HepG2 (cell line): ENCODE results near the gene ABCB8. TPM values are rescaled to one million over a fixed set of nuclear protein-coding genes. Genes with fewer than 3 reads are reported as not detected.

Experiments used
- AKAP8 ChIP-seq: sonication (generic); formaldehyde crosslinking; IDR thresholded peaks from 2 replicates; pipeline ENCODE4 v1.5.1; 2020; ENCODE audit warnings: mild to moderate bottlenecking, missing genetic modification reagents
- EEA1 ChIP-seq: sonication (generic); formaldehyde crosslinking; IDR thresholded peaks from 2 replicates; pipeline ENCODE4 v1.5.1; 2020; ENCODE audit warnings: mild to moderate bottlenecking, missing genetic modification reagents, borderline replicate concordance
- ESRRA ChIP-seq: sonication (generic); formaldehyde crosslinking; IDR thresholded peaks from 2 replicates; pipeline ENCODE4 v1.5.1; 2020; ENCODE audit warnings: mild to moderate bottlenecking, low read depth, missing genetic modification reagents
- ETS1 ChIP-seq: sonication (generic); formaldehyde crosslinking; IDR thresholded peaks from 2 replicates; pipeline ENCODE4 v1.4.0; 2020; ENCODE audit warnings: missing genetic modification reagents
- FOXA1 ChIP-seq, 2 experiments: fragments of 450-650 bp in 1 of 2; sonication (generic) in 1 of 2; formaldehyde crosslinking in 1 of 2; IDR thresholded peaks; 2 replicates each; pipeline versions ENCODE4 v1.4.0 to v1.6.1; 2016 to 2020; ENCODE audit warnings: missing genetic modification reagents in 1 of 2
- GABPA ChIP-seq, 2 experiments: IDR thresholded peaks; 2 replicates each; pipeline ENCODE4 v1.6.1; 2011 to 2016; ENCODE audit warnings: low read depth in 2 of 2, low read length in 1 of 2, missing biosample characterization in 1 of 2, missing genetic modification characterization in 1 of 2
- IKZF4 ChIP-seq: sonication (generic); formaldehyde crosslinking; IDR thresholded peaks from 2 replicates; pipeline ENCODE4 v1.5.1; 2020; ENCODE audit warnings: borderline replicate concordance, mild to moderate bottlenecking, low read depth, missing genetic modification reagents; ENCODE audit errors: not compliant biosample characterization
- MTF1 ChIP-seq: sonication (generic); formaldehyde crosslinking; IDR thresholded peaks from 2 replicates; pipeline ENCODE4 v1.5.0; 2020; ENCODE audit warnings: missing genetic modification reagents
- PHF21A ChIP-seq: sonication (generic); formaldehyde crosslinking; IDR thresholded peaks from 2 replicates; pipeline ENCODE4 v1.5.0; 2020; ENCODE audit warnings: mild to moderate bottlenecking, missing genetic modification reagents
- REST ChIP-seq, 2 experiments: IDR thresholded peaks; 2 replicates each; pipeline ENCODE4 v1.6.1; 2011 to 2012; ENCODE audit warnings: low read length in 2 of 2, borderline replicate concordance in 1 of 2, low read depth in 1 of 2, mild to moderate bottlenecking in 1 of 2, moderate library complexity in 1 of 2
- SAFB2 ChIP-seq: sonication (generic); formaldehyde crosslinking; IDR thresholded peaks from 2 replicates; pipeline ENCODE4 v1.5.1; 2020; ENCODE audit warnings: missing genetic modification reagents, low read depth, mild to moderate bottlenecking, borderline replicate concordance
- STAG1 ChIP-seq: sonication (generic); formaldehyde crosslinking; IDR thresholded peaks from 2 replicates; pipeline ENCODE4 v1.4.0; 2020; ENCODE audit warnings: missing genetic modification reagents
- TOPORS ChIP-seq: sonication (generic); formaldehyde crosslinking; IDR thresholded peaks from 2 replicates; pipeline ENCODE4 v1.8.0; 2023; ENCODE audit warnings: mild to moderate bottlenecking, missing genetic modification reagents
- ZHX1 ChIP-seq: sonication (generic); formaldehyde crosslinking; IDR thresholded peaks from 2 replicates; pipeline ENCODE4 v1.8.1; 2022; ENCODE audit warnings: low read depth, mild to moderate bottlenecking, missing genetic modification reagents
- ZNF256 ChIP-seq: sonication (generic); formaldehyde crosslinking; conservative IDR thresholded peaks from 2 replicates; pipeline ENCODE4 v1.4.0; 2020; ENCODE audit warnings: missing genetic modification reagents
- ZNF552 ChIP-seq: sonication (generic); formaldehyde crosslinking; IDR thresholded peaks from 2 replicates; pipeline ENCODE4 v1.9.0; 2022; ENCODE audit warnings: missing genetic modification reagents, mild to moderate bottlenecking, borderline replicate concordance
- ZNF572 ChIP-seq: sonication (generic); formaldehyde crosslinking; IDR thresholded peaks from 2 replicates; pipeline ENCODE4 v1.5.1; 2020; ENCODE audit warnings: mild to moderate bottlenecking, missing genetic modification reagents
- ZNF598 ChIP-seq: sonication (generic); formaldehyde crosslinking; IDR thresholded peaks from 2 replicates; pipeline ENCODE4 v1.5.1; 2020; ENCODE audit warnings: mild to moderate bottlenecking, missing genetic modification reagents, borderline replicate concordance
- ZNF615 ChIP-seq: sonication (generic); formaldehyde crosslinking; IDR thresholded peaks from 2 replicates; pipeline ENCODE4 v1.5.0; 2020; ENCODE audit warnings: mild to moderate bottlenecking, missing genetic modification reagents, borderline replicate concordance
- ZNF629 ChIP-seq: sonication (generic); formaldehyde crosslinking; conservative IDR thresholded peaks from 2 replicates; pipeline ENCODE4 v1.5.0; 2020; ENCODE audit warnings: missing genetic modification reagents
- ZNF773 ChIP-seq: sonication (generic); formaldehyde crosslinking; IDR thresholded peaks from 2 replicates; pipeline ENCODE4 v1.4.0; 2020; ENCODE audit warnings: missing genetic modification reagents, borderline replicate concordance
- ZNF816 ChIP-seq: sonication (generic); formaldehyde crosslinking; IDR thresholded peaks from 2 replicates; pipeline ENCODE4 v1.8.0; 2022; ENCODE audit warnings: missing genetic modification reagents, mild to moderate bottlenecking, borderline replicate concordance
- ZNF850 ChIP-seq: sonication (generic); formaldehyde crosslinking; conservative IDR thresholded peaks from 2 replicates; pipeline ENCODE4 v1.9.0; 2021; ENCODE audit warnings: mild to moderate bottlenecking, missing genetic modification reagents
- ZSCAN31 ChIP-seq: sonication (generic); formaldehyde crosslinking; IDR thresholded peaks from 2 replicates; pipeline ENCODE4 v1.5.0; 2020; ENCODE audit warnings: low read depth, mild to moderate bottlenecking, missing genetic modification reagents
- polyA plus RNA-seq, 8 experiments: library from polyadenylated mRNA; depleted of rRNA in 3 of 8; stranded (reverse) in 7 of 8; unstranded in 1 of 8; fragments of >200 nt; fragmentation: Illumina TruSeq in 4 of 8; extraction: Trizol in 4 of 8; gene quantifications; 2 replicates each; pipeline versions ENCODE4 v1.2.1 to v1.2.3, GENCODE V29; 2011 to 2016; ENCODE audit warnings: low read depth in 4 of 8, missing spikeins in 1 of 8, mixed read lengths in 1 of 8; ENCODE audit not compliant: insufficient read depth in 1 of 8
- total RNA-seq, 5 experiments: library from RNA; depleted of rRNA; stranded (reverse); fragments of >200 nt; fragmentation: Illumina TruSeq; extraction: Trizol; gene quantifications; 2 replicates each; pipeline ENCODE4 v1.2.3, GENCODE V29; 2016; ENCODE audit warnings: low read depth in 1 of 5

ABCB8 gene
- total and polyA plus RNA-seq, 2 of the 13 experiments (the other 11 are each of a cell fraction or from before 2014, with no cell fraction given): 6.6 to 16.7 TPM

- no peak for TF ChIP-seq ZHX1 (CRISPR knock-in tag)
- no peak for TF ChIP-seq IKZF4
- no peak for TF ChIP-seq TOPORS
- no peak for TF ChIP-seq MTF1
- no peak for TF ChIP-seq FOXA1 (IDR thresholded peaks at IDR 0.05)
- TF ChIP-seq FOXA1 (CRISPR knock-in tag; IDR thresholded peaks at IDR 0.05): no peak
- TF ChIP-seq ETS1: no peak
- no peak for TF ChIP-seq ZNF256 (CRISPR knock-in tag)
- no peak for TF ChIP-seq ZNF850 (CRISPR knock-in tag)
- no peak for TF ChIP-seq PHF21A (CRISPR knock-in tag)
- no peak for TF ChIP-seq EEA1 (CRISPR knock-in tag)
- no peak for TF ChIP-seq ZSCAN31
- no peak for TF ChIP-seq ZNF572
- no peak for TF ChIP-seq SAFB2 (CRISPR knock-in tag)
- TF ChIP-seq ZNF629 (CRISPR knock-in tag): no peak
- no peak for TF ChIP-seq ZNF816 (CRISPR knock-in tag)
- no peak for TF ChIP-seq ZNF552
- TF ChIP-seq ZNF598 (CRISPR knock-in tag): no peak
- TF ChIP-seq AKAP8 (CRISPR knock-in tag): no peak
- TF ChIP-seq STAG1 (CRISPR knock-in tag): peak; percentile 58
- no peak for TF ChIP-seq ZNF773 (CRISPR knock-in tag)
- TF ChIP-seq REST (IDR thresholded peaks at IDR 0.05; ENCODE audit: borderline replicate concordance in 1 of 2, low read depth in 1 of 2, low read length in 2 of 2): peak; percentile 5 to 64; a peak in 2 of 4 replicates
- no peak for TF ChIP-seq ESRRA (CRISPR knock-in tag)
- no peak for TF ChIP-seq ZNF615
- TF ChIP-seq GABPA (IDR thresholded peaks at IDR 0.05; ENCODE audit: low read depth, low read length): no peak
- no peak for TF ChIP-seq GABPA (CRISPR knock-in tag; IDR thresholded peaks at IDR 0.05; ENCODE audit: low read depth)
These were observed 42.1 kb upstream of the ABCB8 start (continued) for GRCh38 chr7:150986099-150986512.
